Panc1 (cell line): Measurements from ENCODE around the gene SGPL1. TPM values are rescaled to one million over a fixed set of nuclear protein-coding genes. Genes with fewer than 3 reads are reported as not detected.

ENCODE experiments used
- ATAC-seq: fragments of 200-7000 bp; cut with Tn5 transposase; 2 replicates; pipeline ENCODE4 v1.9.1; 2020; ENCODE audit warnings: mild to moderate bottlenecking, moderate library complexity
- BruUV-seq: library from RNA; stranded (reverse); fragments of 400-500 nt; replicated peaks from 2 replicates; lab custom pipeline; 2021; lab: Mats Ljungman, UMichigan
- CTCF ChIA-PET: fragments of 300-600 bp; sonication (Branson Sonifier 250); formaldehyde crosslinking; loops from one replicate; lab custom pipeline; 2022; ENCODE audit warnings: antibody characterized with exemption; lab: Charles Lee
- POLR2A ChIA-PET: fragments of 300-600 bp; sonication (Branson Sonifier 250); formaldehyde crosslinking; loops from one replicate; lab custom pipeline; 2022; ENCODE audit warnings: antibody characterized with exemption; lab: Charles Lee
- DNase-seq: peaks from one replicate; pipeline ENCODE4 v3.0.0-alpha.2; 2010; ENCODE audit warnings: low read depth, low spot score
- H3K27ac ChIP-seq: 2 replicates; pipeline ENCODE4 v1.5.1; 2011; ENCODE audit warnings: mild to moderate bottlenecking, low read length, inconsistent platforms
- H3K27me3 ChIP-seq: fragments of 200-500 bp; sonication (Bioruptor generic); 2 replicates; pipeline ENCODE4 v1.6.0; 2014; ENCODE audit warnings: low read length, inconsistent platforms; ENCODE audit not compliant: control insufficient read depth, insufficient read depth
- H3K36me3 ChIP-seq: fragments of 200-500 bp; sonication (Bioruptor generic); 2 replicates; pipeline ENCODE4 v1.5.1; 2014; ENCODE audit warnings: inconsistent platforms, mild to moderate bottlenecking, low read length, moderate library complexity; ENCODE audit not compliant: control insufficient read depth, insufficient read depth
- H3K4me1 ChIP-seq: 2 replicates; pipeline ENCODE4 v1.5.1; 2011; ENCODE audit warnings: inconsistent platforms, mild to moderate bottlenecking, low read length, moderate library complexity; ENCODE audit not compliant: control insufficient read depth, insufficient read depth
- H3K4me3 ChIP-seq, 2 experiments: 2 replicates each; pipeline ENCODE4 v1.5.1; 2011 to 2012; ENCODE audit warnings: low read depth in 2 of 2, low read length in 2 of 2, mild to moderate bottlenecking in 2 of 2, inconsistent platforms in 1 of 2, moderate library complexity in 1 of 2
- H3K9me3 ChIP-seq: fragments of 200-500 bp; sonication (Bioruptor generic); 2 replicates; pipeline ENCODE4 v1.5.1; 2014; ENCODE audit warnings: low read depth, mild to moderate bottlenecking, inconsistent platforms, low read length, moderate library complexity; ENCODE audit not compliant: control insufficient read depth, insufficient read depth
- CTCF ChIP-seq: fragments of 450-650 bp; IDR thresholded peaks from 2 replicates; pipeline ENCODE4 v1.5.1; 2017; ENCODE audit warnings: mild to moderate bottlenecking
- POLR2AphosphoS5 ChIP-seq: IDR thresholded peaks from 2 replicates; pipeline ENCODE4 v1.6.1; 2012; ENCODE audit warnings: mild to moderate bottlenecking, low read depth, low read length, moderate library complexity
- REST ChIP-seq, 2 experiments: IDR thresholded peaks; 2 replicates each; pipeline ENCODE4 v1.6.1; 2011 to 2012; ENCODE audit warnings: low read depth in 2 of 2, control low read depth in 1 of 2, low read length in 1 of 2, mild to moderate bottlenecking in 1 of 2, moderate library complexity in 1 of 2; ENCODE audit not compliant: insufficient read depth in 1 of 2
- SIN3A ChIP-seq: IDR thresholded peaks from 2 replicates; pipeline ENCODE4 v1.6.1; 2012; ENCODE audit warnings: low read depth, mild to moderate bottlenecking, low read length, moderate library complexity, borderline replicate concordance; ENCODE audit not compliant: insufficient read depth
- TCF7L2 ChIP-seq: IDR thresholded peaks from 2 replicates; pipeline ENCODE4 v1.6.1; 2011; ENCODE audit warnings: mild to moderate bottlenecking, low read depth, low read length, inconsistent platforms
- in situ Hi-C: cut with HindIII; loops from 2 replicates; pipeline ENCODE4 v1.10.0; 2016; ENCODE audit warnings: low sequenced_read_pairs, low pct_unique_long_range_greater_than_20kb
- intact Hi-C: fragments of 100-400 bp; cut with micrococcal nuclease; formaldehyde crosslinking; loops from one replicate; pipeline ENCODE4 v1.10.0; 2022; ENCODE audit not compliant: unreplicated experiment
- total RNA-seq: library from RNA; stranded (reverse); gene quantifications from one replicate; pipeline ENCODE4 v1.2.1, GENCODE V29; 2021; ENCODE audit not compliant: unreplicated experiment

Gene SGPL1
- total RNA-seq, 1 experiment from 2014 or later: 103 TPM

GRCh38 chr10:70837660-70838059 lies 21.9 kb downstream of the SGPL1 start:
- H3K27me3 ChIP-seq: no peaks in the 10 kb centered on the region
- in situ Hi-C loops (no loop called here), intact Hi-C loops (no loop called here)
- DNase-seq (no peak), ATAC-seq (no peak)
- H3K27ac ChIP-seq: no peak overlapping the region
- no peaks in the 10 kb centered on the region for H3K9me3 ChIP-seq
- CTCF ChIA-PET: interaction anchor here (0.6 kb wide), 1 partner anchor 13 kb away, joined by 6 read pairs; no protein-coding TSS in a partner anchor
- TF ChIP-seq REST (IDR thresholded peaks at IDR 0.05; ENCODE audit: insufficient read depth in 1 of 2, low read depth in 2 of 2, low read length in 1 of 2): no peak
- no peak for TF ChIP-seq POLR2AphosphoS5
- TF ChIP-seq SIN3A: no peak
- TF ChIP-seq TCF7L2: no peak
- no peak for TF ChIP-seq CTCF
- no peak overlapping the region for H3K4me3 ChIP-seq
- no peaks in the 10 kb centered on the region for H3K4me1 ChIP-seq
- H3K36me3 ChIP-seq: no peaks in the 10 kb centered on the region
- POLR2A ChIA-PET: no interaction called here
- no TSS peak for BruUV-seq

GRCh38 chr10:70838270-70838805 lies 22.6 kb downstream of the SGPL1 start:
- in situ Hi-C loops: no loop called here
- intact Hi-C loops: no loop called here
- no peak overlapping the region for H3K27ac ChIP-seq
- ATAC-seq (no peak), DNase-seq (no peak)
- TF ChIP-seq SIN3A (no peak), TCF7L2 (no peak), POLR2AphosphoS5 (no peak), REST (IDR thresholded peaks at IDR 0.05; ENCODE audit: insufficient read depth in 1 of 2, low read depth in 2 of 2, low read length in 1 of 2) (no peak), CTCF (no peak)
- no peak overlapping the region for H3K4me3 ChIP-seq
- H3K4me1 ChIP-seq: no peaks in the 10 kb centered on the region
- CTCF ChIA-PET: interaction anchor here (0.6 kb wide), 1 partner anchor 14 kb away, joined by 6 read pairs; no protein-coding TSS in a partner anchor
- POLR2A ChIA-PET: interaction anchor here (0.7 kb wide), 1 partner anchor 14 kb away, joined by 3 read pairs; no protein-coding TSS in a partner anchor
- no peaks in the 10 kb centered on the region for H3K27me3 ChIP-seq
- H3K36me3 ChIP-seq: no peaks in the 10 kb centered on the region
- H3K9me3 ChIP-seq: no peaks in the 10 kb centered on the region
- BruUV-seq: no TSS peak
